Left lung (tissue), 10 donors: Measurements from ENCODE around the gene CSF2. TPM values are rescaled to one million over a fixed set of nuclear protein-coding genes. Genes with fewer than 3 reads are reported as not detected.

Source experiments
- ATAC-seq: fragments of 200-7000 bp; cut with Tn5 transposase; one replicate; pipeline ENCODE4 v1.9.1; 2020; ENCODE audit warnings: moderate library complexity
- DNase-seq, 4 donors: peaks; one replicate each; pipeline ENCODE4 v3.0.0-alpha.2; 2013 to 2020
- H3K27ac ChIP-seq, 2 donors: fragments of 200-600 bp; sonication (generic) in 1 of 2; one replicate each; pipeline versions ENCODE4 v1.5.0 to v1.8.0; 2020 to 2021
- H3K27me3 ChIP-seq, 2 donors: fragments of 200-600 bp; sonication (generic) in 1 of 2; one replicate each; pipeline versions ENCODE4 v1.5.0 to v1.8.0; 2020 to 2021
- H3K36me3 ChIP-seq, 2 donors: fragments of 200-600 bp; sonication (generic) in 1 of 2; one replicate each; pipeline versions ENCODE4 v1.5.0 to v1.8.0; 2020 to 2021
- H3K4me1 ChIP-seq, 2 donors: fragments of 200-600 bp; one replicate each; pipeline ENCODE4 v1.8.0; 2021
- H3K4me3 ChIP-seq, 2 donors: fragments of 200-600 bp; sonication (generic) in 1 of 2; one replicate each; pipeline versions ENCODE4 v1.5.0 to v1.8.0; 2020 to 2021; ENCODE audit warnings: mild to moderate bottlenecking in 1 of 2
- H3K9me3 ChIP-seq, 2 donors: fragments of 200-600 bp; sonication (generic) in 1 of 2; one replicate each; pipeline versions ENCODE4 v1.5.0 to v1.8.0; 2020 to 2021
- CTCF ChIP-seq, 2 donors: fragments of 200-600 bp; sonication (generic) in 1 of 2; IDR thresholded peaks; one replicate each; pipeline versions ENCODE4 v1.5.0 to v1.8.0; 2021; ENCODE audit warnings: antibody characterized with exemption in 2 of 2
- intact Hi-C, 2 donors: fragments of 100-400 bp; cut with DNase I; formaldehyde crosslinking; loops; one replicate each; pipeline versions ENCODE4 v1.11.2 to v1.14.2; 2022
- polyA plus RNA-seq, 6 donors: library from polyadenylated mRNA; unstranded; fragments of 120-200 nt; gene quantifications; one replicate each; pipeline ENCODE4 v1.2.1, GENCODE V29; 2013; ENCODE audit not compliant: insufficient read length in 6 of 6
- total RNA-seq, 2 donors: library from RNA; stranded (reverse); fragmentation: NEBNext Ultra II Directional; extraction: Animal tissue kit (Norgen Biotek cat#: 25700); gene quantifications; one replicate each; pipeline ENCODE4 v1.2.1, GENCODE V29; 2021
- donor health status: DM: no; HTN: yes; CAD: no.
- donor health status: DM: no; HTN: no; CAD: no.

The CSF2 gene
- total and polyA plus RNA-seq, 8 donors = 0.18 to 5.1 (median 0.44) TPM; not detected in 3

GRCh38 chr5:132064738-132065331 is 8.8 kb upstream of the CSF2 start:
- peak; percentile 94 for ATAC-seq
- Histone ChIP-seq H3K27ac (no peak overlapping the region), H3K36me3 (no peaks in the 10 kb centered on the region), H3K27me3 (no peaks in the 10 kb centered on the region), H3K4me1 (no peaks in the 10 kb centered on the region), H3K9me3 (no peaks in the 10 kb centered on the region), H3K4me3 (no peak overlapping the region)
- intact Hi-C loops = no loop called here
- DNase-seq = peak in 3 of 4 donors; percentile 62 to 72 (median 65)
- TF ChIP-seq CTCF (IDR thresholded peaks at IDR 0.05) = peak; percentile 90 to 91

DNA sequence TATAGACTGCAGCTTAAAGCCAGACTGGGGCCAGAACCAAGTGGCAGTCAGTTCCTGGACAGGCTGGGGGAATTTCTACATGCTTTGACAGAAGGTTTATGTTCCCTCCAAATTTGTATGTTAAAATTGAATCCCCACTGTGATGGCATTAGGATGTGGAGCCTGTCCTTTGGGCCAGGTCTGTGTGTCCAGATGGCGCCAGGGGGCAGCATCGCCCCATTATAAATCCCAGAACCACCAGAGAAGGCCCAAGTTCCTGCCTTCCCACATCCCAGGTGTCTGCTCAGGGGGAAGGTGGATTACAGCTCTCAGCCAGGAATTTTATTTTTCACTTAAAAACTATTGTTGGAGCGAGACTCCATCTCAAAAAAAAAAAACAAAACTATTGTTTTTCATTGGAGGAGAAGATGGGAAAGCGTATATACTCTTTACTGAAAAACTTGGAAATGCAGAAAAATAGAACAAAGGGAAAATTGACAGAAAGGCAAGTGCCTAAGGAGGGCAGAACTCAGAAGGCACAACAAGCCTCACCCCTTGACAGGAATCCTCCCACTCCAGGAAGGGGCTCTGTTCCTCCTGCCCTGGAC is 8.1 kb upstream of the CSF2 start:
- no peaks in the 10 kb centered on the region for H3K36me3 ChIP-seq
- ATAC-seq (peak; percentile 92), DNase-seq (peak in 3 of 4 donors; percentile 50 to 80 (median 70))
- no peak overlapping the region for H3K27ac ChIP-seq
- H3K9me3 ChIP-seq = no peaks in the 10 kb centered on the region
- no peak overlapping the region for H3K4me3 ChIP-seq
- no peaks in the 10 kb centered on the region for H3K4me1 ChIP-seq
- intact Hi-C loops = no loop called here
- TF ChIP-seq CTCF (IDR thresholded peaks at IDR 0.05) = peak; percentile 35 to 44
- no peaks in the 10 kb centered on the region for H3K27me3 ChIP-seq

GRCh38 chr5:132065951-132066701 is 7.5 kb upstream of the CSF2 start:
- Histone ChIP-seq H3K27me3 (no peaks in the 10 kb centered on the region), H3K4me1 (no peaks in the 10 kb centered on the region), H3K4me3 (no peak overlapping the region), H3K36me3 (no peaks in the 10 kb centered on the region), H3K9me3 (no peaks in the 10 kb centered on the region), H3K27ac (no peak overlapping the region)
- ATAC-seq = no peak
- intact Hi-C loops = no loop called here
- TF ChIP-seq CTCF (IDR thresholded peaks at IDR 0.05) = no peak
- DNase-seq = peak in 2 of 4 donors; percentile 32 to 65

DNA sequence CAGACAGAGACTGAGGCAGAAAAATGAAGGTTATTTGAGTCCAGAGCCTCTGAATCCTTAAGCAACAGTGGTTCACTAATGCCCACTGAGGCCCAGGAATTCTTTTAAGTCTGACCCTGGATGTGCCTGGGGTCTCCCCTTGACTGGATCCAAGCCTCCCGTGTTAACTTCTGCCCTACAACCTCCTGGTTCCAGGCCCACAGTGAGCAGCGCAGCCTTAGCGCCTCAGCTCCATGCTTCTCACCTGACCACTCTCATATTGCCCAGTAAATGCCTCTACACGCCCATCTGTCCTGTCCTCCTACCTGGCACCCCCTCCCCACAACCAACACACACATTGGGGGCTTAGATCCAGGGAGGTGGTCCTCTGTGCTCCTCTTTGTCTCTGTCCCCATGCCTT is 6.7 kb upstream of the CSF2 start:
- Histone ChIP-seq H3K27me3 (no peaks in the 10 kb centered on the region), H3K4me3 (no peak overlapping the region), H3K27ac (no peak overlapping the region), H3K36me3 (no peaks in the 10 kb centered on the region), H3K9me3 (no peaks in the 10 kb centered on the region), H3K4me1 (no peaks in the 10 kb centered on the region)
- intact Hi-C loops = no loop called here
- no peak for DNase-seq
- TF ChIP-seq CTCF (IDR thresholded peaks at IDR 0.05) = no peak
- ATAC-seq = no peak

- TF ChIP-seq CTCF (IDR thresholded peaks at IDR 0.05) = no peak
- Histone ChIP-seq H3K27me3 (no peaks in the 10 kb centered on the region), H3K36me3 (no peaks in the 10 kb centered on the region), H3K4me3 (no peak overlapping the region), H3K27ac (no peak overlapping the region), H3K4me1 (peaks cover 0 to under 1% of the 10 kb centered on the region in 2 donors), H3K9me3 (no peaks in the 10 kb centered on the region)
- intact Hi-C loops = no loop called here
- ATAC-seq (no peak), DNase-seq (peak in 1 of 4 donors; percentile 57)
Measured at GRCh38 chr5:132067451-132067850, 6.1 kb upstream of the CSF2 start.
